Mucosa of descending colon (tissue), 3 donors: ENCODE measurements around the gene SCO1. TPM values are rescaled to one million over a fixed set of nuclear protein-coding genes. Genes with fewer than 3 reads are reported as not detected.

Source experiments
- ATAC-seq: fragments of 200-7000 bp; cut with Tn5 transposase; one replicate; pipeline ENCODE4 v1.9.1; 2020; ENCODE audit warnings: mild to moderate bottlenecking, moderate library complexity
- DNase-seq, 3 donors: peaks; one replicate each; pipeline ENCODE4 v3.0.0-alpha.2; 2020
- H3K36me3 ChIP-seq: fragments of 200-600 bp; one replicate; pipeline ENCODE4 v1.8.0; 2021; ENCODE audit warnings: low read depth, mild to moderate bottlenecking
- H3K4me1 ChIP-seq: fragments of 200-600 bp; one replicate; pipeline ENCODE4 v1.8.0; 2021; ENCODE audit warnings: low read depth, mild to moderate bottlenecking
- H3K4me3 ChIP-seq: fragments of 200-600 bp; one replicate; pipeline ENCODE4 v1.8.0; 2021; ENCODE audit warnings: mild to moderate bottlenecking
- H3K9me3 ChIP-seq: fragments of 200-600 bp; one replicate; pipeline ENCODE4 v1.8.0; 2021; ENCODE audit warnings: mild to moderate bottlenecking
- intact Hi-C, 2 donors: fragments of 100-400 bp; cut with DNase I in 1 of 2; cut with micrococcal nuclease in 1 of 2; formaldehyde crosslinking; loops; one replicate each; pipeline versions ENCODE4 v1.11.0 to v1.11.1; 2022; cut with DNase I, micrococcal nuclease
- total RNA-seq, 3 donors: library from RNA; stranded (reverse); fragmentation: NEBNext Ultra II Directional in 2 of 3; extraction: Animal tissue kit (Norgen Biotek cat#: 25700) in 2 of 3; gene quantifications; one replicate each; pipeline versions ENCODE4 v1.2.1 to v1.2.4, GENCODE V29; 2021 to 2023
- TF ChIP-seq, protein P1 (sequence below): fragments of 200-600 bp; IDR thresholded peaks from one replicate; pipeline ENCODE4 v1.8.0; 2022; ENCODE audit warnings: antibody characterized with exemption, mild to moderate bottlenecking
- donor health status: DM: no; HTN: no; CAD: no; lungs with moderate emphysema.
- donor health status: DM: no; HTN: no; CAD: no.
- donor health status: DM: no; HTN: yes; CAD: no.

Gene SCO1
- total RNA-seq, 3 donors from 2014 or later = 32.1 to 39.0 (median 38.3) TPM

DNA sequence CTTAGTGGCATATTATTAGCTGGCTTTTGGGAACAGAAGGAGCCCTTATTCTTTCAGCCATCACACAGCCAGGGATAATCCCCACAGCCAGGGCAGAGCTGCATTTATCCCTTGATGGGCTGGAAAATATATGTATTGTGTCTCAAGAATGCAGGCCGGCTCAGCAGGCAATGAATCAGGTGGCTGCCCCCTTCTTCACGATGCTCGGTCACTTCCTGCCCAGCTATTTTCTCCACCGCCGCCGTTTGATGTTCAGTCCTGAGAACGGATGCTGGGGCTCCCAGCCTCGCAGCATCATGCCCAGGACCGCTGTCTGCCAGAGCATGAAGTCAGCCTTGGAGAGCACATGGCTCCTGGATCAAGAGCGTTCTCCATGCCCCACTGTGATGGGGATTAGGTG is 35.9 kb downstream of the SCO1 start:
- ATAC-seq (no peak), DNase-seq (no peak)
- no peak overlapping the region for H3K4me3 ChIP-seq
- H3K4me1 ChIP-seq = no peaks in the 10 kb centered on the region
- no peaks in the 10 kb centered on the region for H3K36me3 ChIP-seq
- TF ChIP-seq, protein P1, sequence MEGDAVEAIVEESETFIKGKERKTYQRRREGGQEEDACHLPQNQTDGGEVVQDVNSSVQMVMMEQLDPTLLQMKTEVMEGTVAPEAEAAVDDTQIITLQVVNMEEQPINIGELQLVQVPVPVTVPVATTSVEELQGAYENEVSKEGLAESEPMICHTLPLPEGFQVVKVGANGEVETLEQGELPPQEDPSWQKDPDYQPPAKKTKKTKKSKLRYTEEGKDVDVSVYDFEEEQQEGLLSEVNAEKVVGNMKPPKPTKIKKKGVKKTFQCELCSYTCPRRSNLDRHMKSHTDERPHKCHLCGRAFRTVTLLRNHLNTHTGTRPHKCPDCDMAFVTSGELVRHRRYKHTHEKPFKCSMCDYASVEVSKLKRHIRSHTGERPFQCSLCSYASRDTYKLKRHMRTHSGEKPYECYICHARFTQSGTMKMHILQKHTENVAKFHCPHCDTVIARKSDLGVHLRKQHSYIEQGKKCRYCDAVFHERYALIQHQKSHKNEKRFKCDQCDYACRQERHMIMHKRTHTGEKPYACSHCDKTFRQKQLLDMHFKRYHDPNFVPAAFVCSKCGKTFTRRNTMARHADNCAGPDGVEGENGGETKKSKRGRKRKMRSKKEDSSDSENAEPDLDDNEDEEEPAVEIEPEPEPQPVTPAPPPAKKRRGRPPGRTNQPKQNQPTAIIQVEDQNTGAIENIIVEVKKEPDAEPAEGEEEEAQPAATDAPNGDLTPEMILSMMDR = no peak
- intact Hi-C loops = no loop called here
- no peaks in the 10 kb centered on the region for H3K9me3 ChIP-seq

DNA sequence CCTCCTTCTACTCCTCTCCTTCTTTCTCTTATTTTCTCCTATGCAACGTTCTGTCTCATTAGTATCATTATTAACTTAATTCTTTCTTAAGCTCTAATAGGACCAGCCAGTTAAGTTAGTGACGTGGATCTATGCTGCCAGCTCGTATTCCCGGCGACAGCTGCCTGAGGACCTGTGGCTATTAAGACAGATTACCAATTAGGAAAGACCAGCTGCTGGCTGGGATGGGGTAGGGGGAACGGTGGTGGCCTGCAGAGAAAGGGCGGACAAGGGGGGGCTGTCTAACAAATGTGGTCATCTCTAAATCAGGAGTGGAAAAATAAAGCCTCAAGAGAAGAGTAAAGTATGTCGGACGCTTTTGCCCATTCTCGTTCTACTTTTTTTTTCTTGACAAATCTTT is 39.5 kb downstream of the SCO1 start:
- Histone ChIP-seq H3K9me3 (no peaks in the 10 kb centered on the region), H3K4me3 (no peak overlapping the region), H3K36me3 (no peaks in the 10 kb centered on the region), H3K4me1 (no peaks in the 10 kb centered on the region)
- ATAC-seq (no peak), DNase-seq (no peak)
- TF ChIP-seq, protein P1 = no peak
- intact Hi-C loops = no loop called here

DNA sequence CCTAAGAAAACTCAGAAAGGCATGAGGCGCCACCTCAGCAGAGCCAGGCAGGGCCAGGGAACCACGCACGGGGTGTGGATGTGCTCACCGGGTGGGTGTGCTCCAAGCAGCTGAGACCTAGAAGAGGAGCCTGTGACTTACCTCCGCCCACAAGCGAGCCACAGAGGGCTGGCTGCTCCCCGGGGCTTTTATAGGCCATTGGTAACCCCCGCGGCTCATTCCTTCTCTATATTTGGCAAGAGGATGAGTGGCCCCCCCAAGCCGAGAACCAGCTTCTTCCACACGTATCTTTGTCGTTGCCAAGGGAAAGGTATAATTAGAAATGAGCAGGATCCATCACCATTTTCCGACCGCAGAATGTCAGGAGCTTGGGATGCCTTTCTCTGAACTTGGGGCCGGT is 40.2 kb downstream of the SCO1 start, which contains the start of gene MYH3:
Gene MYH3 (minus strand): TSS at position 162 of the 400 bp plus-strand sequence. CDS start 2,245 bp downstream, outside the sequence.
- Histone ChIP-seq H3K4me1 (no peaks in the 10 kb centered on the region), H3K9me3 (no peaks in the 10 kb centered on the region), H3K36me3 (no peaks in the 10 kb centered on the region), H3K4me3 (no peak within 1 kb of the TSS)
- DNase-seq (no peak), ATAC-seq (no peak)
- intact Hi-C loops = no loop called here
- TF ChIP-seq, protein P1 = no peak

DNA sequence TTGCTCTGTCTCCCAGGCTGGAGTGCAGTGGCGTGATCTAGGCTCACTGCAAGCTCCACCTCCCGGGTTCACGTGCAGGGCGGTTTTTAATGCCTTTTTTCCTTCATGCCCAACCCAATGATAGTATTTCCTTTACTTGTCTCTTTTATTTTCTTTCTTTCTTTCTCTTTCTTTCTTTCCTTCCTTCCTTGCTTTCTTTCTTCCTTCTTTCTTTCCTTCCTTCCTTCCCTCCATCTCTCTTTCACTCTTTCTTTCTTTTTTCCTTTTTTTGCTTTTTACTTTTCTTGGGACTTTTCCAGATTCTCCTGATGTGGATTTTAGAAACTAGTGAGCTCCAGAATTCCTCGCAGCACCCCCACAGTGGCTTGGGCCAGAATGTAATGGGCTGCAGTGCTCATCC is 43.3 kb downstream of the SCO1 start:
- ATAC-seq (no peak), DNase-seq (no peak)
- Histone ChIP-seq H3K9me3 (no peaks in the 10 kb centered on the region), H3K4me1 (no peaks in the 10 kb centered on the region), H3K4me3 (no peak overlapping the region), H3K36me3 (no peaks in the 10 kb centered on the region)
- intact Hi-C loops = no loop called here
- TF ChIP-seq, protein P1 = no peak

DNA sequence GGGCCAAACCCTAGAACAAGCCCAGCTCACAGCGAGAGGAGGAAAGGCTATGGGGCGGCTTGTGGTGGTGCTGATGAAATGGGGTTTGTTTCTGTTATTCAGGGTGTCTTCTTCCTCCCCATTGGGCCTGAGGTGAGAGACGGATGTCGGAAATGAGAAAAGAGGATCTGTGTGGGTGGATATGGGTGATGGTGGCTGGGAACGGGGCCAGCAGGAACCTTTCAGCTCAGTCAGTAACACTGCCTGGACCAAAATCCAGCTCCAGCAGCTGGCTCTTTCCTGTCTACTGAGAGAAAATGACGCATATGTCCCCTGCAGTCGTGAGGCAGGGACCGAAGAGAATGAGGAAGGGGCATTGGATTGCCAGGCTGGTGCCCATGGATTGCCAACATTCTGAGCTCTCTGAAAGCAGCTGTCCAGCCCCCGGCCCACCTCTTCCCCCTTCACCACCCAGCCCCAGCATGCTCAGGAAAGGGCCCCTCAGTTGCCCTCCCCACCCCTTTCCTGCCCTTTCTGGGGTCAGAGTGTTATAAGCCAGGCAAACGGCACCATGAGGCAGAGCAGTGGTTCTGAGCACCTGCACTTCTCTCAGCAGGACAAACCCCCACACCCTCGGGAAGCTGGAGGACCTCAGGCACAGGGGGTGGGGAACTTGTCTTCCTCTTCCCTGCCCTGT is 44.2 kb downstream of the SCO1 start:
- no peak for DNase-seq
- no peak overlapping the region for H3K4me3 ChIP-seq
- intact Hi-C loops = no loop called here
- ATAC-seq = no peak
- H3K9me3 ChIP-seq = no peaks in the 10 kb centered on the region
- H3K4me1 ChIP-seq = no peaks in the 10 kb centered on the region
- no peaks in the 10 kb centered on the region for H3K36me3 ChIP-seq
- TF ChIP-seq, protein P1 = no peak

DNA sequence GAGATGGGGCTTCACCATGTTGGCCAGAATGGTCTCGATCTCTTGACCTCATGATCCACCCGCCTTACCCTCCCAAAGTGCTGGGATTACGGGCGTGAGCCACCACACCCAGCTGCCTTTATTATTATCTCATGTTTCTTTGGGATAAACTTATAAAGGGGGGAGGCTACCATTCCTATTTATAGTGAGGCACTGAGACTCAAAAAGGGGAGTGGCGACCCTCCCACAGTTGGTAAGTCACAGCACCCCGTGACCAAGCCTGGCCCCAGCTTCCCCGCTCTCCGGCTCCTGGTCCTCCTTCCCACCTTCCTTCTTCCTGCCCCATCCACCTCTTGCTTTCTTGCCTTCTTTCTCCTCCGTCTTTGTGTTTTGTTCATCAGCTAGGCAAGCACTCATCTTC is 45.4 kb downstream of the SCO1 start:
- H3K4me1 ChIP-seq = no peaks in the 10 kb centered on the region
- DNase-seq (no peak), ATAC-seq (no peak)
- H3K36me3 ChIP-seq = no peaks in the 10 kb centered on the region
- TF ChIP-seq, protein P1 = no peak
- no peaks in the 10 kb centered on the region for H3K9me3 ChIP-seq
- no peak overlapping the region for H3K4me3 ChIP-seq
- intact Hi-C loops = no loop called here
